ENCODE data around the gene AMER2. TPM values are rescaled to one million over a fixed set of nuclear protein-coding genes. Genes with fewer than 3 reads are reported as not detected.
A peak's percentile ranks its signal among the peaks of the same experiment; 100 is the strongest.

Gene AMER2
- total and polyA plus RNA-seq, 2 donors (not counting 1 experiment from before 2014, with no cell fraction given): not detected

- Histone ChIP-seq H3K4me1 (ENCODE audit: control insufficient read depth in 2 of 2, insufficient read depth in 2 of 2, low read length in 2 of 2) (peaks cover 7 to 13% of the 10 kb centered on the region in 2 donors), H3K9me3 (ENCODE audit: control extremely low read depth in 1 of 3, control insufficient read depth in 2 of 3, insufficient read depth in 1 of 3, low read length in 2 of 3) (peaks cover 0 to 3% (median 0%) of the 10 kb centered on the region in 3 donors), H3K79me2 (ENCODE audit: control insufficient read depth, insufficient read depth, low read length) (no peaks in the 10 kb centered on the region), H3K4me3 (ENCODE audit: control extremely low read depth in 1 of 5, extremely low read depth in 1 of 5, insufficient read depth in 1 of 5, low read depth in 2 of 5, low read length in 4 of 5) (peak overlapping the region in 2 of 5 experiments; percentile 40 to 59), H3K9ac (ENCODE audit: low read length) (peak overlapping the region; percentile 43), H3K27me3 (replicated peaks in 1 of 4; ENCODE audit: control extremely low read depth in 1 of 4, control insufficient read depth in 3 of 4, insufficient read depth in 4 of 4, low read length in 3 of 4) (peaks cover 0 to 45% (median 22%) of the 10 kb centered on the region in 4 experiments), H3K36me3 (replicated peaks in 1 of 2; ENCODE audit: control extremely low read depth in 1 of 2, control insufficient read depth in 1 of 2, extremely low read depth in 1 of 2, insufficient read depth in 2 of 2, low read length in 1 of 2) (no peaks in the 10 kb centered on the region), H3K4me2 (replicated peaks; ENCODE audit: low read depth, low read length, poor library complexity, severe bottlenecking) (peak overlapping the region; percentile 71), H4K20me1 (ENCODE audit: control insufficient read depth, insufficient read depth, low read length, poor library complexity, severe bottlenecking) (no peaks in the 10 kb centered on the region), H2AFZ (ENCODE audit: insufficient read depth, low read depth, low read length, poor library complexity, severe bottlenecking) (peak overlapping the region; percentile 51), H3K27ac (ENCODE audit: low read length in 2 of 2) (no peak overlapping the region)
- 1% methylated on average over 35 of the region's 36 CpGs for WGBS (ENCODE audit: insufficient coverage)
- ChIA-PET POLR2A (no interaction called here), CTCF (no interaction called here)
- no peak for ATAC-seq (ENCODE audit: low read depth)
- Mint-ChIP-seq H3K9me3 (ENCODE audit: insufficient read depth) (no peaks in the 10 kb centered on the region), H3K27me3 (peaks cover 63% of the 10 kb centered on the region), H3K4me3 (peak overlapping the region; percentile 78), H3K27ac (no peak overlapping the region), H3K4me1 (peaks cover 11% of the 10 kb centered on the region)
- intact Hi-C loops (cut with micrococcal nuclease): no loop called here
- no peak for DNase-seq
- TF ChIP-seq EZH2 (IDR thresholded peaks at IDR 0.05; ENCODE audit: borderline replicate concordance, insufficient read depth, low read depth, low read length, poor library complexity, severe bottlenecking): no peak
- TF ChIP-seq CTCF (IDR thresholded peaks at IDR 0.05): no peak
Measured at GRCh38 chr13:25171170-25171516, 945 bp downstream of the AMER2 start.

DNA sequence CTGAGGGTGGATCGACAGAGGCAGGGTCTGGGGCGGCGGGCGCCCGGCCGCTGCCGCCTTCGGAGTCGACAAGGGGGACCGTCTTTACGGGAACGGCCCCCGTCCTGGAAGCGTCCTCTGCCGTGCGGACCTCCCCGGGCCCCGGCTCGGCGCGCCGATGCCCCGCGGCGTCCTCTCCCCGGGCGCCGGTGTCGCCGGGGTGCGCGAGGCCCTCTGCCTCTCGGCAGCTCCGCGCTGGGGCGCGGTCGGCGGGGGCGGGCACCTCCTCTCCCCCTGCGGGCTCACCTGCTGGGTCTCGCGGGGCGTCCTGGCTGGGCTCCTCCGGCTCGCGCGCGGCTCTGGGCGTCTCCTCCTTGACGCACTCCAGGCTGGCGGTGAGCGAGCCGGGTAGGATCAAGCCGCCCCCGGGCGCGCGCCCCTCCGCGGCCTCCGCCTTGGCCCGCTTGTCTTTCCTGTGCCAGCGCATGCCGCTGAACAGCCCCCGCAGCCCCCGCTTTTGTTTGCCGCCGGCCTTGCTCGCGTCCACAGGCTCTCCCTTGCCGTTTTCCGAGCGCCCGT is 1.5 kb downstream of the AMER2 start:
- Histone ChIP-seq H3K4me1 (ENCODE audit: control insufficient read depth in 2 of 2, insufficient read depth in 2 of 2, low read length in 2 of 2) (peaks cover 7 to 13% of the 10 kb centered on the region in 2 donors), H3K27ac (ENCODE audit: low read length in 2 of 2) (no peak overlapping the region), H4K20me1 (ENCODE audit: control insufficient read depth, insufficient read depth, low read length, poor library complexity, severe bottlenecking) (no peaks in the 10 kb centered on the region), H3K9me3 (ENCODE audit: control extremely low read depth in 1 of 3, control insufficient read depth in 2 of 3, insufficient read depth in 1 of 3, low read length in 2 of 3) (peaks cover 0 to 3% (median 0%) of the 10 kb centered on the region in 3 donors), H3K79me2 (ENCODE audit: control insufficient read depth, insufficient read depth, low read length) (no peaks in the 10 kb centered on the region), H2AFZ (ENCODE audit: insufficient read depth, low read depth, low read length, poor library complexity, severe bottlenecking) (peak overlapping the region; percentile 51), H3K27me3 (replicated peaks in 1 of 4; ENCODE audit: control extremely low read depth in 1 of 4, control insufficient read depth in 3 of 4, insufficient read depth in 4 of 4, low read length in 3 of 4) (peaks cover 0 to 41% (median 22%) of the 10 kb centered on the region in 4 experiments), H3K36me3 (replicated peaks in 1 of 2; ENCODE audit: control extremely low read depth in 1 of 2, control insufficient read depth in 1 of 2, extremely low read depth in 1 of 2, insufficient read depth in 2 of 2, low read length in 1 of 2) (no peaks in the 10 kb centered on the region), H3K4me2 (replicated peaks; ENCODE audit: low read depth, low read length, poor library complexity, severe bottlenecking) (peak overlapping the region; percentile 71), H3K4me3 (ENCODE audit: control extremely low read depth in 1 of 5, extremely low read depth in 1 of 5, insufficient read depth in 1 of 5, low read depth in 2 of 5, low read length in 4 of 5) (peak overlapping the region in 2 of 5 experiments; percentile 31 to 59), H3K9ac (ENCODE audit: low read length) (peak overlapping the region; percentile 43)
- Mint-ChIP-seq H3K27ac (no peak overlapping the region), H3K4me1 (peaks cover 11% of the 10 kb centered on the region), H3K27me3 (peaks cover 60% of the 10 kb centered on the region), H3K9me3 (ENCODE audit: insufficient read depth) (no peaks in the 10 kb centered on the region), H3K4me3 (peak overlapping the region; percentile 51)
- intact Hi-C loops (cut with micrococcal nuclease): no loop called here
- TF ChIP-seq EZH2 (IDR thresholded peaks at IDR 0.05; ENCODE audit: borderline replicate concordance, insufficient read depth, low read depth, low read length, poor library complexity, severe bottlenecking) (no peak), CTCF (IDR thresholded peaks at IDR 0.05) (no peak)
- ATAC-seq (ENCODE audit: low read depth) (no peak), DNase-seq (peak; percentile 23)
- 6% methylated on average over 75 of the region's 75 CpGs for WGBS (ENCODE audit: insufficient coverage)
- CTCF ChIA-PET: no interaction called here
- POLR2A ChIA-PET: no interaction called here

Data from B cell (primary cell).